Epithelial cell of esophagus (primary cell): ENCODE results near the gene PARPBP.
A peak's percentile ranks its signal among the peaks of the same experiment; 100 is the strongest.

Source experiments
- DNase-seq: peaks from one replicate; pipeline ENCODE4 v3.0.0; 2010; ENCODE audit warnings: low read depth
- H3K4me3 ChIP-seq: 2 replicates; pipeline ENCODE4 v1.5.1; 2011; ENCODE audit warnings: mild to moderate bottlenecking, low read length, control low read depth
- TF ChIP-seq, protein P1 (sequence below): IDR thresholded peaks from 2 replicates; pipeline ENCODE4 v1.5.1; 2011; ENCODE audit warnings: low read depth, mild to moderate bottlenecking, low read length, control low read depth, inconsistent platforms; ENCODE audit not compliant: insufficient read depth; ENCODE audit errors: missing control alignments

The PARPBP gene

DNA sequence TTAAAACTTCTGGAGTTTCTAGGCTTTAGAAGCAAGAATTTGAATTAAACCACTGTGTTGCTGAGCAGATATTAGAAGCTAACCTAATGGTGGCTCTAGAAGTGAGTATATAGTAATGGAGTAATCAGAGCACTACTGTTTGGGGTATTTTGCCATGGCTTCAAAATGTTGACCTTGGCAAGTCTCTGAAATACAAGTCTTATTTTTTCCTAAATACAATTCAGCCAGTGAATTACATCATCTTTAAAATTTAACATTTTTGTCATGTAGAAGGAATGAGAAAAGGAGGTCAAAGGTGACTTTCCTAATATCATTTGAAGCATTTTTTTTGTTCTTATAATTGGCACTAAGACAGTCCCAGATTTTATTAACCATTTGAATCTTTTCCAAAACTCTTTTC is 52.5 kb downstream of the PARPBP start:
- H3K4me3 ChIP-seq: no peak overlapping the region
- no peak for DNase-seq
- TF ChIP-seq, protein P1, sequence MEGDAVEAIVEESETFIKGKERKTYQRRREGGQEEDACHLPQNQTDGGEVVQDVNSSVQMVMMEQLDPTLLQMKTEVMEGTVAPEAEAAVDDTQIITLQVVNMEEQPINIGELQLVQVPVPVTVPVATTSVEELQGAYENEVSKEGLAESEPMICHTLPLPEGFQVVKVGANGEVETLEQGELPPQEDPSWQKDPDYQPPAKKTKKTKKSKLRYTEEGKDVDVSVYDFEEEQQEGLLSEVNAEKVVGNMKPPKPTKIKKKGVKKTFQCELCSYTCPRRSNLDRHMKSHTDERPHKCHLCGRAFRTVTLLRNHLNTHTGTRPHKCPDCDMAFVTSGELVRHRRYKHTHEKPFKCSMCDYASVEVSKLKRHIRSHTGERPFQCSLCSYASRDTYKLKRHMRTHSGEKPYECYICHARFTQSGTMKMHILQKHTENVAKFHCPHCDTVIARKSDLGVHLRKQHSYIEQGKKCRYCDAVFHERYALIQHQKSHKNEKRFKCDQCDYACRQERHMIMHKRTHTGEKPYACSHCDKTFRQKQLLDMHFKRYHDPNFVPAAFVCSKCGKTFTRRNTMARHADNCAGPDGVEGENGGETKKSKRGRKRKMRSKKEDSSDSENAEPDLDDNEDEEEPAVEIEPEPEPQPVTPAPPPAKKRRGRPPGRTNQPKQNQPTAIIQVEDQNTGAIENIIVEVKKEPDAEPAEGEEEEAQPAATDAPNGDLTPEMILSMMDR: no peak

DNA sequence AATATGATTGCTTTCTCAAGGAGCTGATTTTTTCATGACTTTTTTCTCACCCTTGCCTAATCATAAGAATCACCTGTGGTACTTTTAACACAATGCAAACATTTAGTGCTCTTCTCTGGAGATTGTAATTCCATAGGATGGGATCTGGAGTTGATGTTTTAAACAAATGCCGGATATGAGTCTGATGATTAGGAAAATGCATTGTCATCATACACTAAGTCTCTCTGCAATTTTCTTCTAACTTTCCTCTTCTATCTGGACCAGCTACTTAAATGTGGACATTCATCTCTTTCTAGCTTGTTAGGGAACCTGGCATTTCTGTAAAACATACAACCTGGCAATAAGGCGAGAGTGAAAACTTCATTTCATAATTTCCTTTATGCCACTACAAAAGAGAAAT is 54.1 kb downstream of the PARPBP start:
- no peak overlapping the region for H3K4me3 ChIP-seq
- no peak for DNase-seq
- TF ChIP-seq, protein P1: no peak

DNA sequence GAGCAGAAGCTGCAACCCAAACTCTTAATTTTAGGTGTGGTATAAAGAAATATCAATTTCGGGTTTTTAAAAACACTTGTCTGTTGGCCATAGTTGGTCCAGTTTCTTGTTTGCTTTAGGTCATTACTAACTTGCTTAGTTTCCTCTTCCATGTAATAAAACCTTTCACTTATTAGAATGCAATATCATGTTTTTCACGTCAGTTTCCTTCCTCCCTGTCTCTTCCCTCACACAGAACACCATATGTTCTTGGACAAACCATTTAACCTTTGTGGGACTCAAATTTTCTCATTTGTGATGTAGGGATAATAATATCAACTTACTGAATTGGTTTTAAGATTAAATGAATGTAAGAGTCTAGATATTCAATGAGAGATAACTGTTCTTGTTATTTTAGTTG is 54.8 kb downstream of the PARPBP start:
- no peak overlapping the region for H3K4me3 ChIP-seq
- TF ChIP-seq, protein P1: no peak
- DNase-seq: no peak

DNA sequence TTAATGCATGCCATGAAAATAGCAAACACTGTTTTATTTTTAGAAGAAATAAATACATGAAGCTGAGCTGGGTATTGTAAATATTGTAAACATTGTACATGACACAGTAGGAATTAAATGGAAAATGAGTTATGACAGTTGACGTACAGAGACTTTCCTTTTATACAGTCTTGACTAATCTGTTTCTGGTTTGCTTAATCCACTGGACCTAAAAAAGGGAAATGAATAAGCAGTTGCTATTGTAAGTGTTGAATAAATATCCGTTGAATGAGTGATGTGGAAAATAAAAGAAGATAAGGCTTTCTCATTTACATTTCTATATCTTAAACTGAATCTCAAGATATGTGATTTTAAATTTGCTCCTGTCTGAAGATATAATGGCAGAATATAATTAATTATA is 62.7 kb downstream of the PARPBP start:
- TF ChIP-seq, protein P1: no peak
- DNase-seq: peak; percentile 18
- no peak overlapping the region for H3K4me3 ChIP-seq

DNA sequence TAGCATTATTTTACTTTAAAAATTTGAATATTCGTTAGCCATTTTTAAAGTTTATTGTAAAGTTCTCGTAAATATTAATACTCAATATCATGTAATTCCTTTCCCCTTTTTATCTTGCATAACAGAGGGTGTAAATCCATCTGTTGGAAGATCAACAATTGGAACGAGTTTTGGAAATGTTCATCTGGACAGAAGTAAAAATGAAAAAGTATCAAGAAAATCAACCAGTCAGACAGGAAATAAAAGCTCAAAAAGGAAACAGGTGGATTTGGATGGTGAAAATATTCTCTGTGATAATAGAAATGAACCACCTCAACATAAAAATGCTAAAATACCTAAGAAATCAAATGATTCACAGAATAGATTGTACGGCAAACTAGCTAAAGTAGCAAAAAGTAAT is 75.8 kb downstream of the PARPBP start:
- TF ChIP-seq, protein P1: no peak
- no peak for DNase-seq
- no peak overlapping the region for H3K4me3 ChIP-seq

- no peak within 1 kb of the TSS for H3K4me3 ChIP-seq
- TF ChIP-seq, protein P1: no peak
- DNase-seq: peak; percentile 64
These were observed 77.8 kb downstream of the PARPBP start, which contains the start of gene PMCH for GRCh38 chr12:102197789-102198188. PMCH (minus strand) TSS chr12:102197833; CDS start chr12:102197770, 63 bp downstream.

DNA sequence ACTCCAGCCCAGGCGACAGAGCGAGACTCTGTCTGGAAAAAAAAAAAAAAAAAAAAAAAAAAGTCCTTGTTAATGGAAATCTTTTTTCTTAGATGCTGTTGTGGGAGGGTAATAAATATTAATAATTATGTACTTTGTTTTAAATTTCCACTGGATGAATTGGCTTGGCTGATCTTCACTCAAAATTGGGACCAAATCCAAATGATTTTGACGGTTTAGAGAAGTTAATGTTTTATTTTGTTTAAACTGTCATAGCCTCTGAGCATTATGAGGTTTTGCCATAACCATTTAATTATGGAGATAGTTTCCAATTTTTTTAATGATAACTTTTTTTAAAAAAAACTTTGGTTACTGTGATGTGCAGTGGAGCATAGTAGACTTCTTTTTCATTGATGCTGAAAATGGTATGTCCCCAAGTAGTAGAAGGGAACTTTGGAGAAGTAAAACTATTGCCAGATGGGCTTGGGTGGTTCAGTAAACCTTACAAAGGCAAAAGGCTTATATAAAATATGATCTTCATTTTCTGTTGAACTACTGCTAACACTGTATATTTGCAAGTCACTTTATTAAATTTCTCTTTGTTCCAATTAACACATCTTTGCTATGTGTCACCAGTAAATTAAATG is 81.6 kb downstream of the PARPBP start:
- TF ChIP-seq, protein P1: no peak
- no peak for DNase-seq
- no peak overlapping the region for H3K4me3 ChIP-seq
